ENCODE measurements around the gene FADS6. TPM values are rescaled to one million over a fixed set of nuclear protein-coding genes. Genes with fewer than 3 reads are reported as not detected.

FADS6 gene
- total RNA-seq, 1 experiment from 2014 or later = 1.2 TPM

DNA sequence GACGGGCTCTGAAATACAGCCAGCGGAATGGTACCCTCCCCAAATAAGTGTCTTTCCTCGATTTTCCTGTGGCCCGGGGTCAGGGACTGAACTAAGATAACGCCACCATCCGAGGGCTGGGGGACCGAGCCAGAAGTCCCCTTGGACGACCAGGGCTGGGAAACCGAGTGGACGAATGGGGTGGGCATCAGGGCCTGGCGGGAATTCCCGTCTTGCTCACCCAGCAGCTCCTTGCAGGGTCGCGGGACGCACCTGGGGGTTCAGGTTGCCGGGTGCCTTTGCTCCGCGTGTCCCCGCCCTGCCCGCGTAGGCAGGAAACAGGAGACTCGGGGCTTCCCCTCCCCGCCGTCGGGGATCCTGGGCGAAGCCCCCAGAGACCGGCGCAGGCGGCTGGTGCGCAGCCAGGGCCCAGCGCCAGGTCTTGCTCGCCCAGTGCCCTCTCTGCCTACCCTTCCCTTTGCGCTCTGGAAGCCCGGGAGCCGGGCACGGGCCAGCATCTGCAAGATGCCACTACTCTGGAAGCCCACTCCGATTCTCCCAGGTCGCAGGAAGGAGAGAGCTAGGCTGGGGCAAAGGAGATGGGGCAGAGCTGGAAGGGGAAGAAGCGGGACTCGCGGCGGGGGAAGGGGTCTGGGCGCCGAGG, 33.1 kb downstream of the FADS6 start:
- no peak overlapping the region for H2BK5ac ChIP-seq (ENCODE audit: insufficient read length, low read length)
- no peak overlapping the region for H2BK20ac ChIP-seq (ENCODE audit: low read depth, low read length, poor library complexity, severe bottlenecking)
- Mint-ChIP-seq H3K4me3 (peak overlapping the region; percentile 44 to 77), H3K36me3 (ENCODE audit: insufficient read depth in 1 of 3, low read depth in 3 of 3) (peaks cover 3 to 15% (median 15%) of the 10 kb centered on the region in 3 experiments; a peak in 4 of 7 replicates), H3K27ac (no peak overlapping the region), H3K27me3 (ENCODE audit: low read depth) (peaks cover 67% of the 10 kb centered on the region), H3K4me1 (peaks cover 14 to 18% of the 10 kb centered on the region in 2 experiments), H3K9me3 (no peaks in the 10 kb centered on the region)
- H2AK5ac ChIP-seq (ENCODE audit: insufficient read length, low read length) = no peak overlapping the region
- H2BK12ac ChIP-seq (ENCODE audit: insufficient read length, low read depth, low read length) = no peak overlapping the region
- no peaks in the 10 kb centered on the region for H3K79me1 ChIP-seq (ENCODE audit: insufficient read depth, low read depth, low read length, poor library complexity, severe bottlenecking)
- H3K18ac ChIP-seq (ENCODE audit: insufficient read length, low read depth, low read length) = no peak overlapping the region
- H3K23me2 ChIP-seq (ENCODE audit: insufficient read length, low read depth, low read length, poor library complexity, severe bottlenecking) = peaks cover 13% of the 10 kb centered on the region
- no CpG with 5 or more reads among the region's 44 CpGs for WGBS (ENCODE audit: extremely low coverage, insufficient read length, low lambda C conversion rate)
- H2BK120ac ChIP-seq (ENCODE audit: low read depth, low read length, poor library complexity, severe bottlenecking) = no peak overlapping the region
- H3K4me1 ChIP-seq (ENCODE audit: insufficient read depth, low read length) = 0 out of 2 replicates have a peak, but pooled peaks cover 2% of the 10 kb centered on the region
- H3K56ac ChIP-seq (ENCODE audit: insufficient read length, low read depth, low read length) = no peak overlapping the region
- H3K14ac ChIP-seq (ENCODE audit: insufficient read depth, low read length) = no peak overlapping the region
- no peak overlapping the region for H3K4ac ChIP-seq (ENCODE audit: low read depth, low read length)
- H2AFZ ChIP-seq (ENCODE audit: low read length) = no peak overlapping the region
- no peaks in the 10 kb centered on the region for H3K9me3 ChIP-seq (ENCODE audit: control insufficient read depth, low read depth, low read length)
- no peak overlapping the region for H3K23ac ChIP-seq (ENCODE audit: insufficient read length, low read depth, low read length)
- no peak overlapping the region for H3T11ph ChIP-seq (ENCODE audit: low read length)
- DNase-seq = peak; percentile 57
- no peak overlapping the region for H3K27ac ChIP-seq (ENCODE audit: insufficient read length, low read depth, low read length)
- H3K79me2 ChIP-seq (ENCODE audit: insufficient read depth, low read length) = no peaks in the 10 kb centered on the region
- H2BK15ac ChIP-seq (ENCODE audit: low read depth, low read length) = no peak overlapping the region
- H3K9ac ChIP-seq (ENCODE audit: extremely low read depth, insufficient read length, low read length) = no peak overlapping the region
- H4K20me1 ChIP-seq (ENCODE audit: control insufficient read depth, insufficient read depth, insufficient read length) = no peaks in the 10 kb centered on the region
- TF ChIP-seq, protein P1, sequence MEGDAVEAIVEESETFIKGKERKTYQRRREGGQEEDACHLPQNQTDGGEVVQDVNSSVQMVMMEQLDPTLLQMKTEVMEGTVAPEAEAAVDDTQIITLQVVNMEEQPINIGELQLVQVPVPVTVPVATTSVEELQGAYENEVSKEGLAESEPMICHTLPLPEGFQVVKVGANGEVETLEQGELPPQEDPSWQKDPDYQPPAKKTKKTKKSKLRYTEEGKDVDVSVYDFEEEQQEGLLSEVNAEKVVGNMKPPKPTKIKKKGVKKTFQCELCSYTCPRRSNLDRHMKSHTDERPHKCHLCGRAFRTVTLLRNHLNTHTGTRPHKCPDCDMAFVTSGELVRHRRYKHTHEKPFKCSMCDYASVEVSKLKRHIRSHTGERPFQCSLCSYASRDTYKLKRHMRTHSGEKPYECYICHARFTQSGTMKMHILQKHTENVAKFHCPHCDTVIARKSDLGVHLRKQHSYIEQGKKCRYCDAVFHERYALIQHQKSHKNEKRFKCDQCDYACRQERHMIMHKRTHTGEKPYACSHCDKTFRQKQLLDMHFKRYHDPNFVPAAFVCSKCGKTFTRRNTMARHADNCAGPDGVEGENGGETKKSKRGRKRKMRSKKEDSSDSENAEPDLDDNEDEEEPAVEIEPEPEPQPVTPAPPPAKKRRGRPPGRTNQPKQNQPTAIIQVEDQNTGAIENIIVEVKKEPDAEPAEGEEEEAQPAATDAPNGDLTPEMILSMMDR (conservative IDR thresholded peaks at IDR 0.05) = no peak
- no peak overlapping the region for H4K8ac ChIP-seq (replicated peaks; ENCODE audit: insufficient read length, low read depth, low read length)
- no peak overlapping the region for H4K91ac ChIP-seq (ENCODE audit: insufficient read length, low read depth, low read length)
- peak overlapping the region; percentile 39 for H3K4me2 ChIP-seq (ENCODE audit: insufficient read depth, insufficient read length, low read length)
- no peak overlapping the region for H4K5ac ChIP-seq (ENCODE audit: insufficient read length, low read depth, low read length)
- H3K27me3 ChIP-seq (ENCODE audit: insufficient read depth, low read length) = peaks cover 43% of the 10 kb centered on the region
